Endothelial cell of umbilical vein (primary cell): ENCODE data around the gene GRIA3. TPM values are rescaled to one million over a fixed set of nuclear protein-coding genes. Genes with fewer than 3 reads are reported as not detected.

Source experiments
- BruUV-seq: library from RNA; stranded (reverse); fragments of 400-500 nt; replicated peaks from 2 replicates; lab custom pipeline; 2021; lab: Mats Ljungman, UMichigan
- CTCF ChIA-PET: fragments of 300-600, 350-600 bp; sonication (Branson Sonifier 250); formaldehyde crosslinking; loops from one replicate; lab custom pipeline; 2021; ENCODE audit warnings: antibody characterized with exemption, inconsistent platforms; lab: Charles Lee
- POLR2A ChIA-PET: fragments of 300-600, 350-600 bp; sonication (Branson Sonifier 250); formaldehyde crosslinking; loops from one replicate; lab custom pipeline; 2021; ENCODE audit warnings: antibody characterized with exemption, inconsistent platforms; lab: Charles Lee
- DNase-seq: peaks from one replicate; pipeline ENCODE4 v3.0.0-alpha.2; 2011; ENCODE audit warnings: low read depth, low spot score
- FAIRE-seq: peaks from 2 replicates; lab custom pipeline; 2011; peaks lifted over from hg19 to GRCh38; lab: Jason Lieb, UNC
- H2AFZ ChIP-seq: 2 replicates; pipeline ENCODE4 v1.6.0; 2012; ENCODE audit warnings: low read depth, low read length, control low read depth, inconsistent platforms
- H3K27ac ChIP-seq: 2 replicates; pipeline ENCODE4 v1.5.1; 2011; ENCODE audit warnings: low read depth, mild to moderate bottlenecking, control low read depth, low read length, moderate library complexity; ENCODE audit not compliant: insufficient read depth
- H3K27me3 ChIP-seq, 2 experiments: 2 replicates each; pipeline versions ENCODE4 v1.6.0 to v1.6.1; 2011; ENCODE audit warnings: low read length in 2 of 2, mixed read lengths in 1 of 2; ENCODE audit not compliant: control insufficient read depth in 2 of 2, insufficient read depth in 2 of 2
- H3K36me3 ChIP-seq, 2 experiments: 2 replicates in 1 of 2; 3 replicates in 1 of 2; pipeline ENCODE4 v1.5.1; 2011; ENCODE audit warnings: low read length in 2 of 2, mild to moderate bottlenecking in 1 of 2, moderate library complexity in 1 of 2; ENCODE audit not compliant: control insufficient read depth in 2 of 2, insufficient read depth in 2 of 2; ENCODE audit errors: extremely low read depth in 1 of 2
- H3K4me1 ChIP-seq: 3 replicates; pipeline ENCODE4 v1.5.1; 2011; ENCODE audit warnings: mild to moderate bottlenecking, low read length; ENCODE audit not compliant: control insufficient read depth, insufficient read depth; ENCODE audit errors: extremely low read depth
- H3K4me2 ChIP-seq: 2 replicates; pipeline ENCODE4 v1.6.1; 2011; ENCODE audit warnings: low read length, control low read depth, mixed read lengths; ENCODE audit not compliant: insufficient read depth
- H3K4me3 ChIP-seq, 3 experiments: fragments of 200-600 bp in 1 of 3; sonication (generic), shearing (Covaris generic) in 1 of 3; replicated peaks in 1 of 3; 2 replicates each; pipeline ENCODE4 v1.5.1; 2011 to 2016; ENCODE audit warnings: control low read depth in 3 of 3, low read length in 3 of 3, mild to moderate bottlenecking in 2 of 3, inconsistent platforms in 1 of 3, low read depth in 1 of 3, moderate library complexity in 1 of 3; ENCODE audit not compliant: insufficient read depth in 1 of 3
- H3K79me2 ChIP-seq: 2 replicates; pipeline ENCODE4 v1.6.0; 2012; ENCODE audit warnings: low read length, inconsistent platforms; ENCODE audit not compliant: control insufficient read depth, insufficient read depth
- H3K9ac ChIP-seq: replicated peaks from 2 replicates; pipeline ENCODE3; 2011; ENCODE audit warnings: low read length, control low read depth; ENCODE audit not compliant: insufficient read depth; ENCODE audit errors: extremely low read depth
- H3K9me1 ChIP-seq: replicated peaks from 3 replicates; pipeline ENCODE4 v1.6.0; 2011; ENCODE audit warnings: mild to moderate bottlenecking, low read length; ENCODE audit not compliant: control insufficient read depth, insufficient read depth; ENCODE audit errors: extremely low read depth
- H3K9me3 ChIP-seq: replicated peaks from 2 replicates; pipeline ENCODE4 v1.5.1; 2012; ENCODE audit warnings: low read length, inconsistent platforms; ENCODE audit not compliant: control insufficient read depth, insufficient read depth
- H4K20me1 ChIP-seq: replicated peaks from 2 replicates; pipeline ENCODE3; 2011; ENCODE audit warnings: mild to moderate bottlenecking, low read length; ENCODE audit not compliant: control insufficient read depth, insufficient read depth; ENCODE audit errors: extremely low read depth
- CTCF ChIP-seq, 2 donors: IDR thresholded peaks; 1 replicate in 1 of 2; 2 replicates in 1 of 2; pipeline ENCODE4 v1.5.1; 2011; ENCODE audit warnings: low read length in 2 of 2, mild to moderate bottlenecking in 2 of 2, moderate library complexity in 2 of 2, control low read depth in 1 of 2, inconsistent platforms in 1 of 2, low read depth in 1 of 2; ENCODE audit not compliant: insufficient read depth in 1 of 2; ENCODE audit errors: extremely low read depth in 1 of 2
- EZH2 ChIP-seq: IDR thresholded peaks from 2 replicates; pipeline ENCODE4 v1.6.1; 2012; ENCODE audit warnings: borderline replicate concordance, low read depth, mild to moderate bottlenecking, moderate library complexity, low read length, inconsistent platforms; ENCODE audit not compliant: severe bottlenecking
- FOS ChIP-seq: IDR thresholded peaks from 2 replicates; pipeline ENCODE4 v1.6.1; 2011; ENCODE audit warnings: mild to moderate bottlenecking, low read length, moderate library complexity, borderline replicate concordance; ENCODE audit not compliant: insufficient read depth
- GATA2 ChIP-seq: IDR thresholded peaks from 2 replicates; pipeline ENCODE4 v1.7.0; 2011; ENCODE audit warnings: low read depth, mild to moderate bottlenecking, moderate library complexity, mixed read lengths, low read length; ENCODE audit not compliant: insufficient read length, insufficient read depth
- JUN ChIP-seq: IDR thresholded peaks from 2 replicates; pipeline ENCODE4 v1.6.1; 2011; ENCODE audit warnings: borderline replicate concordance, low read depth; ENCODE audit not compliant: insufficient read length, insufficient read depth
- MAX ChIP-seq: IDR thresholded peaks from 2 replicates; pipeline ENCODE4 v1.6.1; 2011; ENCODE audit not compliant: insufficient read depth, insufficient read length
- MYC ChIP-seq: IDR thresholded peaks from one replicate; pipeline ENCODE4 v1.6.1; 2011; ENCODE audit warnings: mild to moderate bottlenecking, low read depth, low read length
- POLR2A ChIP-seq: IDR thresholded peaks from 2 replicates; pipeline ENCODE4 v1.6.1; 2012; ENCODE audit warnings: low read depth, mild to moderate bottlenecking, control low read depth, low read length
- POLR2AphosphoS5 ChIP-seq: IDR thresholded peaks from 2 replicates; pipeline ENCODE4 v1.6.1; 2012; ENCODE audit warnings: low read depth, mild to moderate bottlenecking, control low read depth, low read length, moderate library complexity; ENCODE audit not compliant: insufficient read depth
- dilution Hi-C: fragments of 300-500 bp; cut with MboI; formaldehyde crosslinking; loops from one replicate; pipeline ENCODE4 v1.15.0; 2019; ENCODE audit warnings: low sequenced_read_pairs; ENCODE audit not compliant: extremely low pct_ligation_motif_present
- intact Hi-C: fragments of 100-400 bp; cut with micrococcal nuclease; formaldehyde crosslinking; loops from one replicate; pipeline ENCODE4 v1.10.0; 2022
- polyA plus RNA-seq, 4 experiments: library from polyadenylated mRNA; depleted of rRNA in 3 of 4; stranded (reverse) in 3 of 4; unstranded in 1 of 4; fragments of >200 nt; gene quantifications; 2 replicates each; pipeline versions ENCODE4 v1.2.1 to v1.2.3, GENCODE V29; 2011 to 2012; ENCODE audit warnings: missing spikeins in 1 of 4
- total RNA-seq: library from RNA; stranded (reverse); gene quantifications from 2 replicates; pipeline ENCODE4 v1.2.3, GENCODE V29; 2021

GRIA3 gene
- total and polyA plus RNA-seq, 2 donors (not counting 3 experiments of a cell fraction or from before 2014, with no cell fraction given) = not detected

- Histone ChIP-seq H3K9me3 (no peaks in the 10 kb centered on the region), H4K20me1 (no peaks in the 10 kb centered on the region), H3K4me2 (no peak overlapping the region), H2AFZ (no peak overlapping the region), H3K9me1 (no peaks in the 10 kb centered on the region), H3K79me2 (no peaks in the 10 kb centered on the region), H3K4me3 (no peak overlapping the region), H3K27me3 (no peaks in the 10 kb centered on the region), H3K27ac (no peak overlapping the region), H3K9ac (no peak overlapping the region), H3K4me1 (no peaks in the 10 kb centered on the region), H3K36me3 (no peaks in the 10 kb centered on the region)
- no TSS peak for BruUV-seq
- intact Hi-C loops = no loop called here
- no peak for DNase-seq
- no peak for TF ChIP-seq FOS
- TF ChIP-seq GATA2 = no peak
- TF ChIP-seq EZH2 = no peak
- no peak for TF ChIP-seq POLR2A
- no peak for TF ChIP-seq MYC
- TF ChIP-seq MAX = no peak
- TF ChIP-seq JUN = no peak
- no peak for TF ChIP-seq CTCF (IDR thresholded peaks at IDR 0.05; ENCODE audit: extremely low read depth in 1 of 2, insufficient read depth in 1 of 2, low read depth in 1 of 2, low read length in 2 of 2)
- TF ChIP-seq POLR2AphosphoS5 = no peak
- POLR2A ChIA-PET = no interaction called here
- CTCF ChIA-PET = no interaction called here
- dilution Hi-C loops = no loop called here
- FAIRE-seq = no peak
Measured at GRCh38 chrX:123277347-123277746, 93.3 kb downstream of the GRIA3 start.
